ENCODE results near the gene PCF11. TPM values are rescaled to one million over a fixed set of nuclear protein-coding genes. Genes with fewer than 3 reads are reported as not detected.

The PCF11 gene
- total and polyA plus RNA-seq, 3 experiments from 2014 or later = 34.2 to 63.7 (median 58.8) TPM

GRCh38 chr11:83193315-83194280 is 36.7 kb downstream of the PCF11 start, which contains the start of gene ANKRD42:
ANKRD42 (plus strand) TSS chr11:83193712; CDS start chr11:83194671, 959 bp downstream.
- peaks cover 0 to 53% (median 14%) of the 10 kb centered on the region in 3 donors for H3K36me3 Mint-ChIP-seq
- Histone ChIP-seq H3K36me3 (ENCODE audit: insufficient read depth, low read length) (peaks cover 5% of the 10 kb centered on the region), H3K27ac (ENCODE audit: low read depth, low read length) (peak within 1 kb of the TSS; percentile 99), H3K4me1 (ENCODE audit: insufficient read depth, low read length) (peaks cover 34% of the 10 kb centered on the region), H3K9me3 (ENCODE audit: low read length) (no peaks in the 10 kb centered on the region), H3K27me3 (ENCODE audit: insufficient read depth, low read length, poor library complexity, severe bottlenecking) (no peaks in the 10 kb centered on the region), H3K4me3 (ENCODE audit: low read length) (peak within 1 kb of the TSS; percentile 96)
- peak within 1 kb of the TSS; percentile 98 to 100 (median 99) for H3K4me3 Mint-ChIP-seq
- H3K27me3 Mint-ChIP-seq = peaks cover 0 to 3% of the 10 kb centered on the region in 2 donors
- peak; percentile 79 to 92 (median 89) for DNase-seq
- no peaks in the 10 kb centered on the region for H3K9me3 Mint-ChIP-seq
- peak within 1 kb of the TSS; percentile 98 to 100 (median 100) for H3K27ac Mint-ChIP-seq
- ChIA-PET POLR2A (interaction anchor here (0.6 to 2.5 kb wide), 8 partner anchors 10 to 292 kb away, joined by 3 to 22 read pairs (median 4); partner anchors contain the start of genes CCDC90B, DDIAS and PCF11), CTCF (interaction anchor here (1.0 to 1.9 kb wide), 5 partner anchors 37 to 326 kb away, joined by 3 to 7 read pairs (median 4); partner anchors contain the start of genes CCDC90B, DDIAS, PCF11 and PRCP)
- peaks cover 50 to 65% (median 59%) of the 10 kb centered on the region in 3 donors for H3K4me1 Mint-ChIP-seq

GRCh38 chr11:83194281-83195142 is 37.6 kb downstream of the PCF11 start:
- peaks cover 5% of the 10 kb centered on the region for H3K36me3 ChIP-seq (ENCODE audit: insufficient read depth, low read length)
- Mint-ChIP-seq H3K9me3 (no peaks in the 10 kb centered on the region), H3K4me3 (peak overlapping the region; percentile 98 to 100 (median 99)), H3K27me3 (peaks cover 0 to 3% of the 10 kb centered on the region in 2 donors), H3K36me3 (peaks cover 0 to 48% (median 11%) of the 10 kb centered on the region in 3 donors), H3K27ac (peak overlapping the region; percentile 98 to 100 (median 100)), H3K4me1 (peaks cover 50 to 65% (median 57%) of the 10 kb centered on the region in 3 donors)
- peaks cover 34% of the 10 kb centered on the region for H3K4me1 ChIP-seq (ENCODE audit: insufficient read depth, low read length)
- H3K9me3 ChIP-seq (ENCODE audit: low read length) = no peaks in the 10 kb centered on the region
- H3K27ac ChIP-seq (ENCODE audit: low read depth, low read length) = peak overlapping the region; percentile 99
- ChIA-PET POLR2A (interaction anchor here (0.6 to 2.5 kb wide), 6 partner anchors 9 to 293 kb away, joined by 3 to 22 read pairs (median 5); partner anchors contain the start of genes CCDC90B, DDIAS and PCF11), CTCF (interaction anchor here (1.0 to 1.9 kb wide), 6 partner anchors 38 to 327 kb away, joined by 3 to 6 read pairs (median 4); partner anchors contain the start of genes CCDC90B, DDIAS and PCF11)
- H3K4me3 ChIP-seq (ENCODE audit: low read length) = peak overlapping the region; percentile 96
- peak; percentile 58 to 84 (median 69) for DNase-seq
- no peaks in the 10 kb centered on the region for H3K27me3 ChIP-seq (ENCODE audit: insufficient read depth, low read length, poor library complexity, severe bottlenecking)

- H3K4me1 ChIP-seq (ENCODE audit: insufficient read depth, low read length) = peaks cover 34% of the 10 kb centered on the region
- no peak for DNase-seq
- ChIA-PET CTCF (interaction anchor here (1.1 to 1.4 kb wide), 3 partner anchors 55 to 293 kb away, joined by 3 to 4 read pairs (median 4); partner anchors contain the start of genes CCDC90B and DDIAS), POLR2A (interaction anchor here (0.6 to 2.5 kb wide), 3 partner anchors 38 to 127 kb away, joined by 3 to 22 read pairs (median 4); partner anchors contain the start of genes CCDC90B and PCF11)
- H3K36me3 ChIP-seq (ENCODE audit: insufficient read depth, low read length) = peaks cover 5% of the 10 kb centered on the region
- Mint-ChIP-seq H3K36me3 (peaks cover 4 to 50% (median 14%) of the 10 kb centered on the region in 3 donors), H3K27me3 (peaks cover 0 to 3% of the 10 kb centered on the region in 2 donors), H3K27ac (peak overlapping the region; percentile 98 to 100 (median 100)), H3K9me3 (no peaks in the 10 kb centered on the region), H3K4me3 (peak overlapping the region; percentile 98 to 100 (median 99)), H3K4me1 (peaks cover 54 to 70% (median 62%) of the 10 kb centered on the region in 3 donors)
- H3K4me3 ChIP-seq (ENCODE audit: low read length) = peak overlapping the region; percentile 96
- peak overlapping the region; percentile 99 for H3K27ac ChIP-seq (ENCODE audit: low read depth, low read length)
- H3K27me3 ChIP-seq (ENCODE audit: insufficient read depth, low read length, poor library complexity, severe bottlenecking) = no peaks in the 10 kb centered on the region
- no peaks in the 10 kb centered on the region for H3K9me3 ChIP-seq (ENCODE audit: low read length)
These were observed 38.2 kb downstream of the PCF11 start for GRCh38 chr11:83195143-83195466.

GRCh38 chr11:83195649-83196048 is 38.7 kb downstream of the PCF11 start:
- peak overlapping the region; percentile 32 to 100 (median 99) for H3K4me3 Mint-ChIP-seq
- ChIA-PET POLR2A (interaction anchor here (0.7 to 1.0 kb wide), 2 partner anchors 54 to 294 kb away, joined by 3 to 4 read pairs; partner anchors contain the start of gene DDIAS), CTCF (interaction anchor here (1.2 kb wide), 1 partner anchor 54 kb away, joined by 3 read pairs; no protein-coding TSS in a partner anchor)
- peaks cover 57 to 73% (median 68%) of the 10 kb centered on the region in 3 donors for H3K4me1 Mint-ChIP-seq
- Histone ChIP-seq H3K36me3 (ENCODE audit: insufficient read depth, low read length) (peaks cover 5% of the 10 kb centered on the region), H3K9me3 (ENCODE audit: low read length) (no peaks in the 10 kb centered on the region), H3K27ac (ENCODE audit: low read depth, low read length) (no peak overlapping the region), H3K4me1 (ENCODE audit: insufficient read depth, low read length) (peaks cover 34% of the 10 kb centered on the region), H3K4me3 (ENCODE audit: low read length) (no peak overlapping the region), H3K27me3 (ENCODE audit: insufficient read depth, low read length, poor library complexity, severe bottlenecking) (no peaks in the 10 kb centered on the region)
- H3K36me3 Mint-ChIP-seq = peaks cover 4 to 50% (median 17%) of the 10 kb centered on the region in 3 donors
- peaks cover 0 to 3% of the 10 kb centered on the region in 2 donors for H3K27me3 Mint-ChIP-seq
- no peak for DNase-seq
- peak overlapping the region; percentile 79 to 100 (median 100) for H3K27ac Mint-ChIP-seq
- no peaks in the 10 kb centered on the region for H3K9me3 Mint-ChIP-seq

- Mint-ChIP-seq H3K27ac (peak overlapping the region in 1 of 8 donors; percentile 4), H3K4me3 (no peak overlapping the region), H3K9me3 (no peaks in the 10 kb centered on the region), H3K27me3 (no peaks in the 10 kb centered on the region), H3K4me1 (peaks cover 28 to 41% (median 39%) of the 10 kb centered on the region in 3 donors), H3K36me3 (peaks cover 17 to 46% (median 21%) of the 10 kb centered on the region in 3 donors)
- ChIA-PET POLR2A (interaction anchor here (0.9 kb wide), 1 partner anchor 44 kb away, joined by 4 read pairs; the partner anchor contains the start of gene PCF11), CTCF (interaction anchor here (0.6 kb wide), 1 partner anchor 12 kb away, joined by 3 read pairs; no protein-coding TSS in a partner anchor)
- Histone ChIP-seq H3K27ac (ENCODE audit: low read depth, low read length) (no peak overlapping the region), H3K4me3 (ENCODE audit: low read length) (no peak overlapping the region), H3K9me3 (ENCODE audit: low read length) (no peaks in the 10 kb centered on the region), H3K4me1 (ENCODE audit: insufficient read depth, low read length) (peaks cover 18% of the 10 kb centered on the region), H3K36me3 (ENCODE audit: insufficient read depth, low read length) (no peaks in the 10 kb centered on the region), H3K27me3 (ENCODE audit: insufficient read depth, low read length, poor library complexity, severe bottlenecking) (no peaks in the 10 kb centered on the region)
- DNase-seq = no peak
These were observed 43.1 kb downstream of the PCF11 start for GRCh38 chr11:83200035-83200434.

GRCh38 chr11:83205608-83206185 is 48.8 kb downstream of the PCF11 start:
- H3K4me1 Mint-ChIP-seq = no peaks in the 10 kb centered on the region
- Histone ChIP-seq H3K36me3 (ENCODE audit: insufficient read depth, low read length) (no peaks in the 10 kb centered on the region), H3K9me3 (ENCODE audit: low read length) (no peaks in the 10 kb centered on the region), H3K4me3 (ENCODE audit: low read length) (no peak overlapping the region), H3K4me1 (ENCODE audit: insufficient read depth, low read length) (no peaks in the 10 kb centered on the region), H3K27me3 (ENCODE audit: insufficient read depth, low read length, poor library complexity, severe bottlenecking) (no peaks in the 10 kb centered on the region), H3K27ac (ENCODE audit: low read depth, low read length) (no peak overlapping the region)
- H3K27me3 Mint-ChIP-seq = no peaks in the 10 kb centered on the region
- ChIA-PET CTCF (no interaction called here), POLR2A (no interaction called here)
- no peak for DNase-seq
- H3K4me3 Mint-ChIP-seq = no peak overlapping the region
- H3K36me3 Mint-ChIP-seq = peaks cover 21 to 69% (median 22%) of the 10 kb centered on the region in 3 donors
- H3K27ac Mint-ChIP-seq = no peak overlapping the region
- no peaks in the 10 kb centered on the region for H3K9me3 Mint-ChIP-seq

- Histone ChIP-seq H3K27me3 (ENCODE audit: insufficient read depth, low read length, poor library complexity, severe bottlenecking) (no peaks in the 10 kb centered on the region), H3K4me3 (ENCODE audit: low read length) (no peak overlapping the region), H3K4me1 (ENCODE audit: insufficient read depth, low read length) (no peaks in the 10 kb centered on the region), H3K36me3 (ENCODE audit: insufficient read depth, low read length) (no peaks in the 10 kb centered on the region), H3K9me3 (ENCODE audit: low read length) (no peaks in the 10 kb centered on the region), H3K27ac (ENCODE audit: low read depth, low read length) (no peak overlapping the region)
- H3K4me1 Mint-ChIP-seq = no peaks in the 10 kb centered on the region
- no peak overlapping the region for H3K4me3 Mint-ChIP-seq
- no peak for DNase-seq
- peaks cover 21 to 68% (median 22%) of the 10 kb centered on the region in 3 donors for H3K36me3 Mint-ChIP-seq
- no peaks in the 10 kb centered on the region for H3K27me3 Mint-ChIP-seq
- POLR2A ChIA-PET = no interaction called here
- peak overlapping the region in 1 of 8 donors; percentile 22 for H3K27ac Mint-ChIP-seq
- no peaks in the 10 kb centered on the region for H3K9me3 Mint-ChIP-seq
- CTCF ChIA-PET = no interaction called here
These were observed 49.3 kb downstream of the PCF11 start for GRCh38 chr11:83206221-83206620.
